Measurements from ENCODE around the gene RPL37. TPM values are rescaled to one million over a fixed set of nuclear protein-coding genes. Genes with fewer than 3 reads are reported as not detected.
"Not testable (repeated sequence)": the region's sequence is repeated elsewhere in the genome, so short reads cannot be mapped to it uniquely, and the experiment has no call there.

RPL37 gene
- total RNA-seq, 1 donor from 2014 or later = 1,090 TPM

- no peaks in the 10 kb centered on the region for H3K9me3 ChIP-seq (ENCODE audit: insufficient read depth, low read depth, low read length)
These were observed 43.3 kb downstream of the RPL37 start for GRCh38 chr5:40791715-40792139.

GRCh38 chr5:40790947-40791593 is 44.0 kb downstream of the RPL37 start:
- no peaks in the 10 kb centered on the region for H3K9me3 ChIP-seq (ENCODE audit: insufficient read depth, low read depth, low read length)
- no peaks in the 10 kb centered on the region for H3K27me3 ChIP-seq (ENCODE audit: insufficient read depth, low read length)
- H3K27ac Mint-ChIP-seq (ENCODE audit: unreplicated experiment) = no peak overlapping the region
- no peak overlapping the region for H3K9ac ChIP-seq (ENCODE audit: low read length)
- H4K20me1 ChIP-seq (ENCODE audit: insufficient read depth, low read length) = peaks cover 88% of the 10 kb centered on the region
- TF ChIP-seq EZH2 (IDR thresholded peaks at IDR 0.05; ENCODE audit: insufficient read depth, low read length) = no peak
- TF ChIP-seq, protein P1, sequence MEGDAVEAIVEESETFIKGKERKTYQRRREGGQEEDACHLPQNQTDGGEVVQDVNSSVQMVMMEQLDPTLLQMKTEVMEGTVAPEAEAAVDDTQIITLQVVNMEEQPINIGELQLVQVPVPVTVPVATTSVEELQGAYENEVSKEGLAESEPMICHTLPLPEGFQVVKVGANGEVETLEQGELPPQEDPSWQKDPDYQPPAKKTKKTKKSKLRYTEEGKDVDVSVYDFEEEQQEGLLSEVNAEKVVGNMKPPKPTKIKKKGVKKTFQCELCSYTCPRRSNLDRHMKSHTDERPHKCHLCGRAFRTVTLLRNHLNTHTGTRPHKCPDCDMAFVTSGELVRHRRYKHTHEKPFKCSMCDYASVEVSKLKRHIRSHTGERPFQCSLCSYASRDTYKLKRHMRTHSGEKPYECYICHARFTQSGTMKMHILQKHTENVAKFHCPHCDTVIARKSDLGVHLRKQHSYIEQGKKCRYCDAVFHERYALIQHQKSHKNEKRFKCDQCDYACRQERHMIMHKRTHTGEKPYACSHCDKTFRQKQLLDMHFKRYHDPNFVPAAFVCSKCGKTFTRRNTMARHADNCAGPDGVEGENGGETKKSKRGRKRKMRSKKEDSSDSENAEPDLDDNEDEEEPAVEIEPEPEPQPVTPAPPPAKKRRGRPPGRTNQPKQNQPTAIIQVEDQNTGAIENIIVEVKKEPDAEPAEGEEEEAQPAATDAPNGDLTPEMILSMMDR (IDR thresholded peaks at IDR 0.05; ENCODE audit: insufficient read depth, low read depth, low read length) = no peak
- no peak overlapping the region for H3K27ac ChIP-seq (ENCODE audit: low read depth, low read length)
- DNase-seq (ENCODE audit: low read depth) (peak; percentile 32), FAIRE-seq (no peak)
- peak overlapping the region; percentile 2 for H3K4me2 ChIP-seq (ENCODE audit: low read length)
- no peaks in the 10 kb centered on the region for H3K4me1 ChIP-seq (ENCODE audit: insufficient read depth, low read length)
- H3K4me1 Mint-ChIP-seq (ENCODE audit: low read depth, unreplicated experiment) = peaks cover 7% of the 10 kb centered on the region
- H3K4me3 Mint-ChIP-seq (ENCODE audit: unreplicated experiment) = no peak overlapping the region
- no peaks in the 10 kb centered on the region for H3K27me3 Mint-ChIP-seq (ENCODE audit: low read depth, unreplicated experiment)
- H3K9me3 Mint-ChIP-seq (ENCODE audit: unreplicated experiment) = no peaks in the 10 kb centered on the region
- H3K4me3 ChIP-seq (ENCODE audit: insufficient read depth, low read depth, low read length) = no peak overlapping the region
- H3K36me3 Mint-ChIP-seq (ENCODE audit: low read depth, unreplicated experiment) = peaks cover 7% of the 10 kb centered on the region
- peaks cover 98% of the 10 kb centered on the region for H3K79me2 ChIP-seq (ENCODE audit: insufficient read depth, low read length)
- peaks cover 2% of the 10 kb centered on the region for H3K36me3 ChIP-seq (ENCODE audit: insufficient read depth, low read length)
- H2AFZ ChIP-seq (ENCODE audit: low read depth, low read length) = no peak overlapping the region

More at GRCh38 chr5:40791715-40792139, 43.3 kb downstream of the RPL37 start:
- Histone ChIP-seq H3K4me3 (ENCODE audit: insufficient read depth, low read depth, low read length) (no peak overlapping the region), H3K36me3 (ENCODE audit: insufficient read depth, low read length) (peaks cover 2% of the 10 kb centered on the region), H4K20me1 (ENCODE audit: insufficient read depth, low read length) (peaks cover 88% of the 10 kb centered on the region), H3K27ac (ENCODE audit: low read depth, low read length) (no peak overlapping the region), H3K79me2 (ENCODE audit: insufficient read depth, low read length) (peaks cover 98% of the 10 kb centered on the region), H3K9ac (ENCODE audit: low read length) (no peak overlapping the region), H2AFZ (ENCODE audit: low read depth, low read length) (no peak overlapping the region), H3K27me3 (ENCODE audit: insufficient read depth, low read length) (no peaks in the 10 kb centered on the region), H3K4me1 (ENCODE audit: insufficient read depth, low read length) (no peaks in the 10 kb centered on the region), H3K4me2 (ENCODE audit: low read length) (peak overlapping the region; percentile 2)
- H3K27me3 Mint-ChIP-seq (ENCODE audit: low read depth, unreplicated experiment) = no peaks in the 10 kb centered on the region
- H3K4me1 Mint-ChIP-seq (ENCODE audit: low read depth, unreplicated experiment) = peaks cover 10% of the 10 kb centered on the region
- H3K4me3 Mint-ChIP-seq (ENCODE audit: unreplicated experiment) = no peak overlapping the region
- H3K36me3 Mint-ChIP-seq (ENCODE audit: low read depth, unreplicated experiment) = peaks cover 4% of the 10 kb centered on the region
- no peak overlapping the region for H3K27ac Mint-ChIP-seq (ENCODE audit: unreplicated experiment)
- FAIRE-seq = no peak
- no peak for TF ChIP-seq EZH2 (IDR thresholded peaks at IDR 0.05; ENCODE audit: insufficient read depth, low read length)
- TF ChIP-seq, protein P1 (IDR thresholded peaks at IDR 0.05; ENCODE audit: insufficient read depth, low read depth, low read length) = no peak
- no peak for DNase-seq (ENCODE audit: low read depth)
- H3K9me3 Mint-ChIP-seq (ENCODE audit: unreplicated experiment) = no peaks in the 10 kb centered on the region

GRCh38 chr5:40788941-40789340 is 46.1 kb downstream of the RPL37 start:
- not testable (repeated sequence) for H3K36me3 ChIP-seq (ENCODE audit: insufficient read depth, low read length); H3K27me3 ChIP-seq (ENCODE audit: insufficient read depth, low read length); FAIRE-seq; H3K27ac Mint-ChIP-seq (ENCODE audit: unreplicated experiment); H3K4me2 ChIP-seq (ENCODE audit: low read length); H3K9ac ChIP-seq (ENCODE audit: low read length); H2AFZ ChIP-seq (ENCODE audit: low read depth, low read length); H3K9me3 Mint-ChIP-seq (ENCODE audit: unreplicated experiment); H3K4me1 ChIP-seq (ENCODE audit: insufficient read depth, low read length); H3K27me3 Mint-ChIP-seq (ENCODE audit: low read depth, unreplicated experiment); H3K27ac ChIP-seq (ENCODE audit: low read depth, low read length); H3K4me3 ChIP-seq (ENCODE audit: insufficient read depth, low read depth, low read length); H3K4me3 Mint-ChIP-seq (ENCODE audit: unreplicated experiment); H3K36me3 Mint-ChIP-seq (ENCODE audit: low read depth, unreplicated experiment); DNase-seq (ENCODE audit: low read depth); H3K9me3 ChIP-seq (ENCODE audit: insufficient read depth, low read depth, low read length)
- peaks cover 11% of the 10 kb centered on the region for H3K4me1 Mint-ChIP-seq (ENCODE audit: low read depth, unreplicated experiment)
- Histone ChIP-seq H3K79me2 (ENCODE audit: insufficient read depth, low read length) (peaks cover 100% of the 10 kb centered on the region), H4K20me1 (ENCODE audit: insufficient read depth, low read length) (peaks cover 90% of the 10 kb centered on the region)
